ENCODE results near the gene EXOC6B. TPM values are rescaled to one million over a fixed set of nuclear protein-coding genes. Genes with fewer than 3 reads are reported as not detected.

Gene EXOC6B
- total RNA-seq, 1 experiment from 2014 or later = 40.1 TPM

DNA sequence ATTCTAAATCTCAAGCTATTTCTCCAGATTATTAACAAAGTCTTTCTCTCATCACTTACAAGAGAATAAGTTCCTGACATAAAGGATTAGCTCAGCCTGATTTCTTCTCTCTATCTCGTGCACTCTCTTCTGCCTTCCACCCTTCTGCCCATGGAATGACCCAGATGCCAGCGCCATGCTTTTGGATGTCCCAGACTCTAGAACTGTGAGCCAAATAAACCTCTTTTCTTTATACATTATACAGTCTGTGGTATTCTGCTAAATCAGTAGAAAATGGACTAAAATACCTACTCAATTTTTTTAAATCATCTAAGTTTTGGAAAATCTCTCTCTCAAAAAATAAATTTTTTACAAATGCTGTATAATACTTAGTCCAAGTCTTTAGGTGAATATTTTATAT, 218.6 kb downstream of the EXOC6B start:
- no peak overlapping the region for H3K23ac ChIP-seq (ENCODE audit: insufficient read length, low read depth, low read length)

More for the DNA sequence above, 218.6 kb downstream of the EXOC6B start:
- H3K27ac Mint-ChIP-seq = peak overlapping the region in 1 of 3 experiments; percentile 32; a peak in 1 of 7 replicates
- H4K20me1 ChIP-seq (ENCODE audit: control insufficient read depth, insufficient read depth, insufficient read length) = no peaks in the 10 kb centered on the region
- H4K8ac ChIP-seq (replicated peaks; ENCODE audit: insufficient read length, low read depth, low read length) = no peak overlapping the region
- H3K79me1 ChIP-seq (ENCODE audit: insufficient read depth, low read depth, low read length, poor library complexity, severe bottlenecking) = no peaks in the 10 kb centered on the region
- H4K5ac ChIP-seq (ENCODE audit: insufficient read length, low read depth, low read length) = no peak overlapping the region
- no peak overlapping the region for H2BK20ac ChIP-seq (ENCODE audit: low read depth, low read length, poor library complexity, severe bottlenecking)
- no peaks in the 10 kb centered on the region for H3K79me2 ChIP-seq (ENCODE audit: insufficient read depth, low read length)
- TF ChIP-seq, protein P1, sequence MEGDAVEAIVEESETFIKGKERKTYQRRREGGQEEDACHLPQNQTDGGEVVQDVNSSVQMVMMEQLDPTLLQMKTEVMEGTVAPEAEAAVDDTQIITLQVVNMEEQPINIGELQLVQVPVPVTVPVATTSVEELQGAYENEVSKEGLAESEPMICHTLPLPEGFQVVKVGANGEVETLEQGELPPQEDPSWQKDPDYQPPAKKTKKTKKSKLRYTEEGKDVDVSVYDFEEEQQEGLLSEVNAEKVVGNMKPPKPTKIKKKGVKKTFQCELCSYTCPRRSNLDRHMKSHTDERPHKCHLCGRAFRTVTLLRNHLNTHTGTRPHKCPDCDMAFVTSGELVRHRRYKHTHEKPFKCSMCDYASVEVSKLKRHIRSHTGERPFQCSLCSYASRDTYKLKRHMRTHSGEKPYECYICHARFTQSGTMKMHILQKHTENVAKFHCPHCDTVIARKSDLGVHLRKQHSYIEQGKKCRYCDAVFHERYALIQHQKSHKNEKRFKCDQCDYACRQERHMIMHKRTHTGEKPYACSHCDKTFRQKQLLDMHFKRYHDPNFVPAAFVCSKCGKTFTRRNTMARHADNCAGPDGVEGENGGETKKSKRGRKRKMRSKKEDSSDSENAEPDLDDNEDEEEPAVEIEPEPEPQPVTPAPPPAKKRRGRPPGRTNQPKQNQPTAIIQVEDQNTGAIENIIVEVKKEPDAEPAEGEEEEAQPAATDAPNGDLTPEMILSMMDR (conservative IDR thresholded peaks at IDR 0.05) = no peak
- no peak overlapping the region for H2BK15ac ChIP-seq (ENCODE audit: low read depth, low read length)
- no peak overlapping the region for H2AFZ ChIP-seq (ENCODE audit: low read length)
- H2BK5ac ChIP-seq (ENCODE audit: insufficient read length, low read length) = no peak overlapping the region
- WGBS (ENCODE audit: extremely low coverage, insufficient read length, low lambda C conversion rate) = no CpG with 5 or more reads among the region's 2 CpGs
- no peaks in the 10 kb centered on the region; the same call in 1 of the 2 replicates for H3K27me3 Mint-ChIP-seq (ENCODE audit: low read depth)
- no peaks in the 10 kb centered on the region for H3K23me2 ChIP-seq (ENCODE audit: insufficient read length, low read depth, low read length, poor library complexity, severe bottlenecking)
- H2AK5ac ChIP-seq (ENCODE audit: insufficient read length, low read length) = no peak overlapping the region
- H3K4me2 ChIP-seq (ENCODE audit: insufficient read depth, insufficient read length, low read length) = no peak overlapping the region
- peaks cover 6 to 35% (median 12%) of the 10 kb centered on the region in 3 experiments; a peak in 5 of 7 replicates for H3K36me3 Mint-ChIP-seq (ENCODE audit: insufficient read depth in 1 of 3, low read depth in 3 of 3)
- no peak for DNase-seq
- H3K9me3 Mint-ChIP-seq = peaks cover 21 to 27% of the 10 kb centered on the region in 2 experiments
- H3K27me3 ChIP-seq (ENCODE audit: insufficient read depth, low read length) = no peaks in the 10 kb centered on the region
- H3K18ac ChIP-seq (ENCODE audit: insufficient read length, low read depth, low read length) = no peak overlapping the region
- H3K27ac ChIP-seq (ENCODE audit: insufficient read length, low read depth, low read length) = no peak overlapping the region
- no peaks in the 10 kb centered on the region for H3K9me3 ChIP-seq (ENCODE audit: control insufficient read depth, low read depth, low read length)
- peaks cover 11 to 12% of the 10 kb centered on the region in 2 experiments for H3K4me1 Mint-ChIP-seq
- H3T11ph ChIP-seq (ENCODE audit: low read length) = no peak overlapping the region
- no peak overlapping the region for H3K14ac ChIP-seq (ENCODE audit: insufficient read depth, low read length)
- no peak overlapping the region for H3K4me3 Mint-ChIP-seq
- H3K4me1 ChIP-seq (ENCODE audit: insufficient read depth, low read length) = no peaks in the 10 kb centered on the region
- H3K56ac ChIP-seq (ENCODE audit: insufficient read length, low read depth, low read length) = no peak overlapping the region
- H4K91ac ChIP-seq (ENCODE audit: insufficient read length, low read depth, low read length) = no peak overlapping the region
- no peak overlapping the region for H3K4ac ChIP-seq (ENCODE audit: low read depth, low read length)
- H3K9ac ChIP-seq (ENCODE audit: extremely low read depth, insufficient read length, low read length) = no peak overlapping the region
- no peak overlapping the region for H2BK12ac ChIP-seq (ENCODE audit: insufficient read length, low read depth, low read length)
- H2BK120ac ChIP-seq (ENCODE audit: low read depth, low read length, poor library complexity, severe bottlenecking) = no peak overlapping the region
